GM19025 (cell line): ENCODE data around the gene THUMPD2.
"Not testable (repeated sequence)": the region's sequence is repeated elsewhere in the genome, so short reads cannot be mapped to it uniquely, and the experiment has no call there.

Source experiments
- ATAC-seq: cut with Tn5 transposase; IDR thresholded peaks from one replicate; pipeline ENCODE4 v1.9.1; 2021; ENCODE audit warnings: mild to moderate bottlenecking, low read depth, moderate library complexity; ENCODE audit not compliant: unreplicated experiment

THUMPD2 gene

GRCh38 chr2:39762448-39762847, 16.6 kb downstream of the THUMPD2 start:
- no peak for ATAC-seq

GRCh38 chr2:39757156-39757555, 21.9 kb downstream of the THUMPD2 start:
- ATAC-seq: no peak

DNA sequence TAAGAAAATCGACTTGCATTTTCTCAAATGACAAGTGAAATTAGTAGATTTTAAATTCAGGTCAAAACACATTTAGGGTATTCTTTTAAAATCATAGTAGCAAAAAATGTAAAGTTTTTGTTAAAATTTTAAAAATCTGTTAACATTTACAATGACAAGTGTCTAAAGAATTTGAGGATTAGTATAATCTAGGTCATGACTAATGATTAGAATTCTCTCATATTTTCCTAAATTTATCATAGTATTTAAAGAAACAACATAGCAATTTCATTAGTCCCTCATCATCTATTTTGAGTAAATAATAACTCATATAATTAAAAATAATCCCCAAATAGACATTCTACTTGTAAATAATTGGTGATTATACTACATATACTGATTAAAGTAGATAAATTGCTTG, 23.6 kb downstream of the THUMPD2 start:
- ATAC-seq: no peak

- ATAC-seq: no peak
Measured at GRCh38 chr2:39743269-39743776, 35.7 kb downstream of the THUMPD2 start.

DNA sequence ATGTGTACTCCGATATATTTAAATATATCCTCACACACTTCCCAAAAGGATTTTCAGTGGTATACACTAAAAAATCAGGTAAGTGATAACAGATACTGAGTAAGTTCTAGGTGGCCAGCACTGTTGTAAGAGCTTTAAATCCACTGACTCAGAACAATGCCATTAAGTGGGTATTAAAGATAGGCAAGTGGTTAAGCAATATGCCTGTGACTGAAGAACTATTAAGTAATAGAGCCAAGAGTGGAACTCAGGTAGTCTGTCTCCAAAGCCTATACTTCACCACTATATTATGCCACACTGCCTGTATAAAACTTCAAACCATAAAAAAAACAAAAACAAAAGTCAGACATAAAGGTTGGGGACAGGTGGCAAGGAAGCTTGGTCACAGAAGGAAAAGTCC, 37.2 kb downstream of the THUMPD2 start:
- ATAC-seq: no peak

DNA sequence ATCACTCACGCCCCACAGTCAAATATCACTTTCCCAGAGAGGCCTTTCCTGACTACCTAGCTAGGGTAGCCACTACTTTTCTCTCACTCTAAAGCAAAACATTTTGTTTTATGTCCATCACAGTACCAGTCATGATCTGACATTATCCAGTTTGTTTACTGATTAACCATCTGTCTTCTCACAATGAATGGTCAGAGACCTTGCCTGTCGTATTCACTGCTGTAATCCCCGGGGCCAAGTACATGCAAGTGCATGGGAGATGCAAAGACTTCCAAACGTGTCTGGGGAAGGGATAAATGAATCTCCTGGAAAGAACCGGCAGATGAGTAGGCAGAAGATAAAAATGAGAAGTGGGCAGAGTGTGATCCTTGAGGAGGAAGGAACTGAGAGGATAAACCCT, 39.7 kb downstream of the THUMPD2 start:
- no peak for ATAC-seq

DNA sequence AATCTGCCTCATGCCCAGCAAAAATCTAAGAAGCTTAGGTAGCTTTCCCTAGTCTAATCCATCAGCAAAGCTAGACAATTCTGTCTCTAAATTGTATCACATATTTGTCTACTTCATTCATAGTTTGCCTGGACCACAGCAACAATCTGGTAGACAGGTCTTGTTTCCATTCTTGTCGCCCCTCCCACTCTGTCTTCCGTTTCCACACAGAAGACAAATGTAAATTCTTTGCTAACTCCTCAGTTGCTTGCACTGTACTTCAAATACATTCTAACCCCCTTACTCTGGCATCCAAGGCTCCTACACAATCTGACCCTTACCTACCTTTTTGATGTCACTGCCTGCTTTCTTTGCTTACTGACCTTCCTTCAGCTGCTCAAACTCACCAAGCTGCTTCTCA, 40.1 kb downstream of the THUMPD2 start:
- ATAC-seq: no peak

DNA sequence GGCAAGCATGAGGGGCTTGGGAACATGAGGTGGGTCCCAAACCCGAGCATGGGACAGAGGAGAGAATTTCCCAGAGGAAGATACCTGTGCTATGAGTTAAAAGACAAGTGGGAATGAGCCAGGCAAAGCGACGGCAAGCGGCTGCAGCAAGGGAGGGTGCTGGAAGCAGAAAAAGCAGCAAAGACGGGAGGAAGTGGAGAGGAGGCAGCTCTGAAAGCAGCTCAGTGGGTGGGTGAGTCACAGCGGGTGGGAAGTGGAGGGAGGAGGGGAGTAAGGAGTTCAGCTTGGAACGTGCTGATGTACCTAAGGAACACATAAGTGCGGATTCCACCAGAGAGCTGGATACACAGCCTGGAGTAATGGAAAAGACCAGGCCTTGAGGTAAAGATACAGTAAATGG, 41.4 kb downstream of the THUMPD2 start:
- no peak for ATAC-seq

GRCh38 chr2:39736640-39737039, 42.4 kb downstream of the THUMPD2 start:
- ATAC-seq: no peak

GRCh38 chr2:39735648-39736047, 43.4 kb downstream of the THUMPD2 start:
- no peak for ATAC-seq

- no peak for ATAC-seq
Measured at GRCh38 chr2:39734445-39734844, 44.6 kb downstream of the THUMPD2 start.

GRCh38 chr2:39733070-39733674, 45.9 kb downstream of the THUMPD2 start:
- ATAC-seq: no peak

DNA sequence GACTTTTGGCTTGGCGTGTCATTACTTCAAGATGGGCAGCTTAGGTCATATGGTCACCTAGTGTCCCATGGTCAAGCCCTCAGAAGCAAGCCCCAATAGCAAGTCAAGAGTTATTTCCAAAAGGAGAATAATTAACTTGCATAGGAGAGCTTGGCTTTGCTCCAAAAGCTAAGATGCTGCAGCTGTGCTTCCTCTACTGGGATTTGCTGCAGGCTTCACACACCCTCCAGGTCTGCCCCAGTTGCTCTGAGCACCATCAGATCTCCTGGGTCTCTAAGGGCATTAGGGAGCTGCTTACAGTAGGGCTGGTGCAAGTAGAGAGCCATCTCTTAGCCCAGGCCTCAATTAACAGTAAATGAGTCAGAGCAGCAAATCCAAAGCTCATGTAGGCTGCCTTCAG, 46.6 kb downstream of the THUMPD2 start:
- no peak for ATAC-seq

DNA sequence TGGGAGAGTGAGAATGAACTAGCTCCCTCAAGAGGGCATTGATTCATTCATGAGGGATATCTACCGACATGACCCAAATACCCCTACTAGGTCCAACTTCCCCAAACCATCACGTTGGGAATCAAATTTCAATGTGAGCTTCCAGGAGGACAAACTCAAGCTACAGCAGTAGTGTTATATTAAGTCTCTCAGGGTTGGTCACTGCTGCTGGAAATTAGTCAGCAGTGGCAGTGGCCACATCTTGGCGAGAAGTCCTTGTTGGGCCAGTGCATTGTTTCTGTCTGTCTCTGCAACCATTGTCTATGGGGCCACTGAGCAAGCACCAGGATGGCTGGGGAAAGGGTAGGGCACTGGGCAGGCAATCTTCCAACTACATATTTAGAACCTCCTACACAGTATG, 47.5 kb downstream of the THUMPD2 start:
- ATAC-seq: no peak

GRCh38 chr2:39730685-39731302, 48.3 kb downstream of the THUMPD2 start:
- ATAC-seq: no peak

- no peak for ATAC-seq
Measured at GRCh38 chr2:39730276-39730675, 48.8 kb downstream of the THUMPD2 start.

GRCh38 chr2:39728941-39729351, 50.1 kb downstream of the THUMPD2 start:
- no peak for ATAC-seq

GRCh38 chr2:39728085-39728484, 51.0 kb downstream of the THUMPD2 start:
- not testable (repeated sequence) for ATAC-seq

DNA sequence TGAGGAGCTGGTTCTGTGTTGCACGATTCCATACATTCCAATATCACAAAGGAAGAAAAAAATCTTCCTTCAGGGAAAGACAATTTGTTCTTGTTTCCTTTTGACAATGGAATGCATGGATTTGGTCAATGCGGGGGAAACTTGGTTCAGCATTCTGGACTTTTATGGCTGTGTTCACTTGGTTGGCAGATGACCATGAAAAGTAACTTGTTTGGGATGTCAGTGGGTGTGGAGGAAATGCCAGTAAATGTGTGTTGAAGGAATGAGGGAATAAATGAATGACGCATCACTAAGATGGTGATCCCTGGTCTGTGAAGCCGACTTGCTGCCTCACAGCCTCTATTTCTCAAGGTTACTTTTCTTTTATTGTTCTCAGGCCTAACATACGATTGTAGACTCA, 53.7 kb downstream of the THUMPD2 start:
- no peak for ATAC-seq

- no peak for ATAC-seq
Measured at GRCh38 chr2:39724828-39725144, 54.3 kb downstream of the THUMPD2 start.

GRCh38 chr2:39723946-39724827, 54.9 kb downstream of the THUMPD2 start:
- no peak for ATAC-seq

GRCh38 chr2:39723497-39723896, 55.6 kb downstream of the THUMPD2 start:
- no peak for ATAC-seq
